ENCODE results near the gene FGF2.
A peak's percentile ranks its signal among the peaks of the same experiment; 100 is the strongest.
"Not testable (repeated sequence)": the region's sequence is repeated elsewhere in the genome, so short reads cannot be mapped to it uniquely, and the experiment has no call there.

The FGF2 gene

DNA sequence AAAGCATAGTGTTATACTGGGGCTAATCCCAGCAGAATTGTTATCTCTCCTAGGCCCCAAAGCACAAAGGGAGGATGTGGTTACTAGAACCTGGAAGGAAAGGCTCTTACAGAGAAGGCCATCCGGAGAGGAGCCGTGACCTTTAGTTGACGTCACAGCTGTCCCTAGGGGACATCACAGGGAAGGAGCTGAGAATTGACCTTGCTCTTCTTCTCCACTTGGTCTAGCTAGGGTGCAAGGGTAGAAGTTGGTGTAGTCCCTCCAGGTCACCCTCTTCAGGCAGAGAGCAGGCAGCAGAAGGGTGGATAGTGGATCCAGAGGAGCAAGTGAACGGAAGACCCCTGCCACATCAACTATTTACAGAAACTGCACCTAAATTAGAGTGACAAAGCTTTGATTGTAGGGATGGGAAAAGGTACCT lies 22.8 kb upstream of the FGF2 start:
- H3K23ac ChIP-seq (ENCODE audit: low read depth, low read length, poor library complexity), result no peak overlapping the region
- H3K36me3 ChIP-seq (replicated peaks in 1 of 2; ENCODE audit: control insufficient read depth in 2 of 2, insufficient read depth in 2 of 2, low read length in 2 of 2), result no peaks in the 10 kb centered on the region
- no peaks in the 10 kb centered on the region for H3K9me3 ChIP-seq (replicated peaks in 1 of 2; ENCODE audit: control insufficient read depth in 2 of 2, insufficient read depth in 1 of 2, low read depth in 1 of 2, low read length in 2 of 2)
- no peak overlapping the region for H2AK5ac ChIP-seq (ENCODE audit: low read depth, low read length)
- H4K91ac ChIP-seq (ENCODE audit: low read depth, low read length, poor library complexity), result no peak overlapping the region
- no peaks in the 10 kb centered on the region for H3K4me1 ChIP-seq (ENCODE audit: control insufficient read depth in 2 of 2, insufficient read depth in 1 of 2, low read depth in 1 of 2, low read length in 2 of 2)
- no peak overlapping the region for H3K14ac ChIP-seq (ENCODE audit: low read length)
- no peak overlapping the region for H2BK12ac ChIP-seq (ENCODE audit: low read length)
- no peaks in the 10 kb centered on the region for H3K79me1 ChIP-seq (ENCODE audit: low read depth, low read length)
- H3K27me3 ChIP-seq (ENCODE audit: control insufficient read depth in 3 of 3, insufficient read depth in 3 of 3, low read depth in 1 of 3, low read length in 3 of 3), result no peaks in the 10 kb centered on the region
- H3K4me2 ChIP-seq (ENCODE audit: insufficient read depth, low read length, poor library complexity, severe bottlenecking), result no peak overlapping the region
- H3K18ac ChIP-seq (ENCODE audit: low read length), result no peak overlapping the region
- H4K8ac ChIP-seq (ENCODE audit: low read depth, low read length), result no peak overlapping the region
- no peak overlapping the region for H3K9ac ChIP-seq (ENCODE audit: low read depth, low read length, poor library complexity)
- no CpG with 5 or more reads among the region's 4 CpGs for WGBS, 2 donors (ENCODE audit: extremely low coverage in 2 of 2, insufficient read length in 2 of 2, insufficient replicate concordance in 1 of 2)
- no peak for DNase-seq (ENCODE audit: low spot score)
- H3K4me3 ChIP-seq (ENCODE audit: low read length in 2 of 2), result no peak overlapping the region
- no peak overlapping the region for H3K27ac ChIP-seq (replicated peaks; ENCODE audit: low read length)
- H2BK15ac ChIP-seq (ENCODE audit: low read length), result no peak overlapping the region
- no peak overlapping the region for H2BK120ac ChIP-seq (ENCODE audit: low read depth, low read length)
- no peak overlapping the region for H3K4ac ChIP-seq (ENCODE audit: low read length)
- no peak overlapping the region for H2BK5ac ChIP-seq (ENCODE audit: low read length)
- peak overlapping the region; percentile 25 for H2AFZ ChIP-seq (ENCODE audit: low read length)

DNA sequence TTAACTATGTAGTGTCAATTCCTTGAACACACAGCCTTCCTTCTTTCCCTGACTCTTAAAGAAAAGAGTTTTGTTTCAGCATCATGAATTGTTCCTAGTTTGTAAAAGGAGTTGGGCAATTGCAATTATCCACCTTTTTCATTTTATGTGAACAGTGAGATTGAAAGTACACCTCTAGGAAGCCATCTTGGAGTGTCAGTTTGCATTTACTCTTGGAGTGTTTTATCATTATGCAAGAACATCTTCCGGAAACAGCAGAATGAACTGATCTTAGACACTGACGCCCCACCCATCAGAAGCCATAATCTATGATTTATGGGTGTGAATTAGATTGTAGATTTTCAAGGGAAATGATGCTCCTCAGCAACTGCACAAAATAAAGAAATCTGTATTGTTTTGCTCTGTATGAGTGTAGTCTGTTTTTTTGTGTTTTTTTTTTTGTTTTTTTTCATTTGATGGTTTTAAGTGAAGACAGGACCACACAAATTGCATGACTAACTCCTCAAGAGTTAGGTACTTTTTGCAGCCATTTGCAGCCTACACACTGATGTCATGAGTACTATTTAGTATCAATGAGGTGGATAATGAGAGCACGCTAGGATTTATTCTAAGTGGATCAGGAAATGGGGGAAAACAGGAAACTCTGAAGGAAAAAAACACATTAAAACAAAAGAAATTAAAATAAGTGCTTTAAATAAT lies 19.5 kb upstream of the FGF2 start:
- Histone ChIP-seq H2BK15ac (ENCODE audit: low read length) (no peak overlapping the region), H2BK5ac (ENCODE audit: low read length) (no peak overlapping the region), H2BK120ac (ENCODE audit: low read depth, low read length) (no peak overlapping the region), H2BK12ac (ENCODE audit: low read length) (no peak overlapping the region), H2AK5ac (ENCODE audit: low read depth, low read length) (no peak overlapping the region), H3K27ac (replicated peaks; ENCODE audit: low read length) (no peak overlapping the region), H3K4me2 (ENCODE audit: insufficient read depth, low read length, poor library complexity, severe bottlenecking) (no peak overlapping the region), H3K18ac (ENCODE audit: low read length) (no peak overlapping the region), H3K27me3 (ENCODE audit: control insufficient read depth in 3 of 3, insufficient read depth in 3 of 3, low read depth in 1 of 3, low read length in 3 of 3) (no peaks in the 10 kb centered on the region), H3K4me3 (ENCODE audit: low read length in 2 of 2) (no peak overlapping the region), H3K4ac (ENCODE audit: low read length) (no peak overlapping the region), H3K36me3 (replicated peaks in 1 of 2; ENCODE audit: control insufficient read depth in 2 of 2, insufficient read depth in 2 of 2, low read length in 2 of 2) (no peaks in the 10 kb centered on the region), H4K8ac (ENCODE audit: low read depth, low read length) (no peak overlapping the region), H4K91ac (ENCODE audit: low read depth, low read length, poor library complexity) (no peak overlapping the region), H3K14ac (ENCODE audit: low read length) (no peak overlapping the region), H3K9me3 (replicated peaks in 1 of 2; ENCODE audit: control insufficient read depth in 2 of 2, insufficient read depth in 1 of 2, low read depth in 1 of 2, low read length in 2 of 2) (no peaks in the 10 kb centered on the region), H2AFZ (ENCODE audit: low read length) (peak overlapping the region; percentile 65), H3K9ac (ENCODE audit: low read depth, low read length, poor library complexity) (no peak overlapping the region), H3K23ac (ENCODE audit: low read depth, low read length, poor library complexity) (no peak overlapping the region), H3K79me1 (ENCODE audit: low read depth, low read length) (no peaks in the 10 kb centered on the region), H3K4me1 (ENCODE audit: control insufficient read depth in 2 of 2, insufficient read depth in 1 of 2, low read depth in 1 of 2, low read length in 2 of 2) (no peaks in the 10 kb centered on the region)
- no CpG with 5 or more reads among the region's 3 CpGs for WGBS, 2 donors (ENCODE audit: extremely low coverage in 2 of 2, insufficient read length in 2 of 2, insufficient replicate concordance in 1 of 2)
- no peak for DNase-seq (ENCODE audit: low spot score)

DNA sequence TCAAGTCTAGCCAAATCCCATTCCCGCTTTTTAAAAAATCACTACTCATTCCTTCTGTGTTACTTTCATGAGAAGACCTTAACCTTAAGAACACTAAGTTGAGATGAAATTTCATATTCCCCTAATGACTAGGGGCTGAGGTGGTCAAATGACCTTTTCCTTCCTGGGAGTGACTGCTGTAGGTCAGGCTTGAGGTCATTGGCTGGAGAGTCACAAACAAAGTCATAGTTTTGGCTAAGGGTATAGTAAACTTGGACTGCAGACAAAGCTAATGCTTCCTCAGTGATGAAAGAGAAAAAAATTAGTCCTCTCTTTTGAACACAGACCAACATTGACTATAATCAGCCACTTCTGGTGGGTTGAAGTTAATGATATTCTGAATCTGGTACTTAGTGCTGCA lies 16.0 kb upstream of the FGF2 start:
- Histone ChIP-seq H3K9me3 (replicated peaks in 1 of 2; ENCODE audit: control insufficient read depth in 2 of 2, insufficient read depth in 1 of 2, low read depth in 1 of 2, low read length in 2 of 2) (no peaks in the 10 kb centered on the region), H3K9ac (ENCODE audit: low read depth, low read length, poor library complexity) (no peak overlapping the region), H4K91ac (ENCODE audit: low read depth, low read length, poor library complexity) (no peak overlapping the region), H3K27ac (replicated peaks; ENCODE audit: low read length) (no peak overlapping the region), H2AFZ (ENCODE audit: low read length) (no peak overlapping the region), H2BK12ac (ENCODE audit: low read length) (no peak overlapping the region), H2BK5ac (ENCODE audit: low read length) (no peak overlapping the region), H3K4me3 (ENCODE audit: low read length in 2 of 2) (no peak overlapping the region), H3K4me2 (ENCODE audit: insufficient read depth, low read length, poor library complexity, severe bottlenecking) (no peak overlapping the region), H4K8ac (ENCODE audit: low read depth, low read length) (no peak overlapping the region), H3K4me1 (ENCODE audit: control insufficient read depth in 2 of 2, insufficient read depth in 1 of 2, low read depth in 1 of 2, low read length in 2 of 2) (no peaks in the 10 kb centered on the region), H3K14ac (ENCODE audit: low read length) (no peak overlapping the region), H2AK5ac (ENCODE audit: low read depth, low read length) (no peak overlapping the region), H2BK15ac (ENCODE audit: low read length) (no peak overlapping the region), H3K18ac (ENCODE audit: low read length) (no peak overlapping the region), H3K4ac (ENCODE audit: low read length) (no peak overlapping the region), H3K36me3 (replicated peaks in 1 of 2; ENCODE audit: control insufficient read depth in 2 of 2, insufficient read depth in 2 of 2, low read length in 2 of 2) (no peaks in the 10 kb centered on the region), H3K79me1 (ENCODE audit: low read depth, low read length) (no peaks in the 10 kb centered on the region), H2BK120ac (ENCODE audit: low read depth, low read length) (no peak overlapping the region), H3K27me3 (ENCODE audit: control insufficient read depth in 3 of 3, insufficient read depth in 3 of 3, low read depth in 1 of 3, low read length in 3 of 3) (no peaks in the 10 kb centered on the region), H3K23ac (ENCODE audit: low read depth, low read length, poor library complexity) (no peak overlapping the region)
- no CpG with 5 or more reads among the region's 1 CpG for WGBS, 2 donors (ENCODE audit: extremely low coverage in 2 of 2, insufficient read length in 2 of 2, insufficient replicate concordance in 1 of 2)
- no peak for DNase-seq (ENCODE audit: low spot score)

DNA sequence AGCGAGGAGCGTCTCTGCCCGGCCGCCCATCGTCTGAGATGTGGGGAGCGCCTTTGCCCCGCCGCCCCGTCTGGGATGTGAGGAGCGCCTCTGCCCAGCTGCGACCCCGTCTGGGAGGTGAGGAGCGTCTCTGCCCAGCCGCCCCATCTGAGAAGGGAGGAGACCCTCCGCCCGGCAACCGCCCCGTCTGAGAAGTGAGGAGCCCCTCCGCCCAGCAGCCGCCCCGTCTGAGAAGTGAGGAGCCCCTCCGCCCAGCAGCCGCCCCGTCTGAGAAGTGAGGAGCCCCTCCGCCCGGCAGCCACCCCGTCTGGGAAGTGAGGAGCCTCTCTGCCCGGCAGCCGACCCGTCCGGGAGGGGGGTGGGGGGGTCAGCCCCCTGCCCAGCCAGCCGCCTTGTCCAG lies 14.8 kb upstream of the FGF2 start:
- not testable (repeated sequence) for H3K9ac ChIP-seq (ENCODE audit: low read depth, low read length, poor library complexity); H2BK5ac ChIP-seq (ENCODE audit: low read length); H4K8ac ChIP-seq (ENCODE audit: low read depth, low read length); H3K18ac ChIP-seq (ENCODE audit: low read length); H3K23ac ChIP-seq (ENCODE audit: low read depth, low read length, poor library complexity); H2AFZ ChIP-seq (ENCODE audit: low read length); H3K27me3 ChIP-seq (ENCODE audit: control insufficient read depth in 3 of 3, insufficient read depth in 3 of 3, low read depth in 1 of 3, low read length in 3 of 3); H2AK5ac ChIP-seq (ENCODE audit: low read depth, low read length); H4K91ac ChIP-seq (ENCODE audit: low read depth, low read length, poor library complexity); H3K79me1 ChIP-seq (ENCODE audit: low read depth, low read length); DNase-seq (ENCODE audit: low spot score); H3K4me2 ChIP-seq (ENCODE audit: insufficient read depth, low read length, poor library complexity, severe bottlenecking); H2BK12ac ChIP-seq (ENCODE audit: low read length); H2BK15ac ChIP-seq (ENCODE audit: low read length); H2BK120ac ChIP-seq (ENCODE audit: low read depth, low read length); H3K9me3 ChIP-seq (replicated peaks in 1 of 2; ENCODE audit: control insufficient read depth in 2 of 2, insufficient read depth in 1 of 2, low read depth in 1 of 2, low read length in 2 of 2); H3K4me3 ChIP-seq (ENCODE audit: low read length in 2 of 2); H3K14ac ChIP-seq (ENCODE audit: low read length); H3K36me3 ChIP-seq (replicated peaks in 1 of 2; ENCODE audit: control insufficient read depth in 2 of 2, insufficient read depth in 2 of 2, low read length in 2 of 2); H3K4me1 ChIP-seq (ENCODE audit: control insufficient read depth in 2 of 2, insufficient read depth in 1 of 2, low read depth in 1 of 2, low read length in 2 of 2); H3K27ac ChIP-seq (replicated peaks; ENCODE audit: low read length); H3K4ac ChIP-seq (ENCODE audit: low read length)
- no CpG with 5 or more reads among the region's 32 CpGs for WGBS, 2 donors (ENCODE audit: extremely low coverage in 2 of 2, insufficient read length in 2 of 2, insufficient replicate concordance in 1 of 2)
